HL-60 (cell line): ENCODE results near the gene CAMK1D.

Experiments
- DNase-seq, 2 experiments: peaks; one replicate each; pipeline ENCODE4 v3.0.0-alpha.2; 2010 to 2020; ENCODE audit warnings: low read depth in 1 of 2, low spot score in 1 of 2
- H3K27ac ChIP-seq: fragments of 250-450 bp; sonication (Bioruptor Pico); replicated peaks from 2 replicates; pipeline ENCODE4 v1.5.1; 2020; ENCODE audit warnings: mild to moderate bottlenecking, moderate library complexity
- H3K27me3 ChIP-seq: fragments of 250-450 bp; sonication (Bioruptor Pico); 2 replicates; pipeline ENCODE4 v1.5.1; 2021; ENCODE audit warnings: mild to moderate bottlenecking, moderate library complexity; ENCODE audit not compliant: insufficient read depth, poor library complexity, severe bottlenecking
- H3K4me3 ChIP-seq: replicated peaks from 2 replicates; pipeline ENCODE4 v1.5.1; 2011; ENCODE audit warnings: mild to moderate bottlenecking, control low read depth, low read length; ENCODE audit not compliant: insufficient read depth
- GABPA ChIP-seq: IDR thresholded peaks from 2 replicates; pipeline ENCODE4 v1.6.1; 2012; ENCODE audit warnings: low read depth
- POLR2AphosphoS5 ChIP-seq: IDR thresholded peaks from 2 replicates; pipeline ENCODE4 v1.6.1; 2012; ENCODE audit warnings: low read depth
- SPI1 ChIP-seq: IDR thresholded peaks from 2 replicates; pipeline ENCODE4 v1.6.1; 2012; ENCODE audit warnings: low read depth, mild to moderate bottlenecking, borderline replicate concordance
- TF ChIP-seq, protein P1 (sequence below): IDR thresholded peaks from one replicate; pipeline ENCODE4 v1.5.1; 2011; ENCODE audit warnings: low read length, control low read depth, inconsistent platforms; ENCODE audit not compliant: insufficient read depth
- TF ChIP-seq, protein P2 (sequence below): IDR thresholded peaks from 2 replicates; pipeline ENCODE4 v1.6.1; 2012; ENCODE audit warnings: low read depth; ENCODE audit not compliant: insufficient replicate concordance

Gene CAMK1D

DNA sequence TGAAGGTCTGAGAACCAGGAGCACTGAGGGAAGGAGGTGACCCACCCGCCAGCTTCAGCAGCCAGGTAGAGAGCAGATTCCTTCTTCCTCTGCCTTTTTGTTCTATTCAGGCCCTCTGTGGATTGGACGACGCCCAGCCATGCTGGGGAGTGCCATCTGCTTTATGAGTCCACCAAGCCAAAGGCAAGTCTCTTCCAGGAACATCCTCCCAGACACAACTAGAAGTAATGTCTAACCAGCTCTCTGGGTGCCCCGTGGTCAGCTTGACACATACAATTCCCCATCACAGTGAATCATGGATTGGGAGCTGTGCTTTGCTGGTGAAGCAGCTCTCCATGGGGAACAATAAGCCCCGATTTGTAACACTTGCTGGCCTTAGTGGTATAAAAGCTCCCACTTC, 526.9 kb downstream of the CAMK1D start:
- Histone ChIP-seq H3K27ac (no peak overlapping the region), H3K27me3 (no peaks in the 10 kb centered on the region), H3K4me3 (no peak overlapping the region)
- TF ChIP-seq, protein P1, sequence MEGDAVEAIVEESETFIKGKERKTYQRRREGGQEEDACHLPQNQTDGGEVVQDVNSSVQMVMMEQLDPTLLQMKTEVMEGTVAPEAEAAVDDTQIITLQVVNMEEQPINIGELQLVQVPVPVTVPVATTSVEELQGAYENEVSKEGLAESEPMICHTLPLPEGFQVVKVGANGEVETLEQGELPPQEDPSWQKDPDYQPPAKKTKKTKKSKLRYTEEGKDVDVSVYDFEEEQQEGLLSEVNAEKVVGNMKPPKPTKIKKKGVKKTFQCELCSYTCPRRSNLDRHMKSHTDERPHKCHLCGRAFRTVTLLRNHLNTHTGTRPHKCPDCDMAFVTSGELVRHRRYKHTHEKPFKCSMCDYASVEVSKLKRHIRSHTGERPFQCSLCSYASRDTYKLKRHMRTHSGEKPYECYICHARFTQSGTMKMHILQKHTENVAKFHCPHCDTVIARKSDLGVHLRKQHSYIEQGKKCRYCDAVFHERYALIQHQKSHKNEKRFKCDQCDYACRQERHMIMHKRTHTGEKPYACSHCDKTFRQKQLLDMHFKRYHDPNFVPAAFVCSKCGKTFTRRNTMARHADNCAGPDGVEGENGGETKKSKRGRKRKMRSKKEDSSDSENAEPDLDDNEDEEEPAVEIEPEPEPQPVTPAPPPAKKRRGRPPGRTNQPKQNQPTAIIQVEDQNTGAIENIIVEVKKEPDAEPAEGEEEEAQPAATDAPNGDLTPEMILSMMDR: no peak
- TF ChIP-seq SPI1 (no peak), GABPA (no peak), POLR2AphosphoS5 (no peak)
- TF ChIP-seq, protein P2, sequence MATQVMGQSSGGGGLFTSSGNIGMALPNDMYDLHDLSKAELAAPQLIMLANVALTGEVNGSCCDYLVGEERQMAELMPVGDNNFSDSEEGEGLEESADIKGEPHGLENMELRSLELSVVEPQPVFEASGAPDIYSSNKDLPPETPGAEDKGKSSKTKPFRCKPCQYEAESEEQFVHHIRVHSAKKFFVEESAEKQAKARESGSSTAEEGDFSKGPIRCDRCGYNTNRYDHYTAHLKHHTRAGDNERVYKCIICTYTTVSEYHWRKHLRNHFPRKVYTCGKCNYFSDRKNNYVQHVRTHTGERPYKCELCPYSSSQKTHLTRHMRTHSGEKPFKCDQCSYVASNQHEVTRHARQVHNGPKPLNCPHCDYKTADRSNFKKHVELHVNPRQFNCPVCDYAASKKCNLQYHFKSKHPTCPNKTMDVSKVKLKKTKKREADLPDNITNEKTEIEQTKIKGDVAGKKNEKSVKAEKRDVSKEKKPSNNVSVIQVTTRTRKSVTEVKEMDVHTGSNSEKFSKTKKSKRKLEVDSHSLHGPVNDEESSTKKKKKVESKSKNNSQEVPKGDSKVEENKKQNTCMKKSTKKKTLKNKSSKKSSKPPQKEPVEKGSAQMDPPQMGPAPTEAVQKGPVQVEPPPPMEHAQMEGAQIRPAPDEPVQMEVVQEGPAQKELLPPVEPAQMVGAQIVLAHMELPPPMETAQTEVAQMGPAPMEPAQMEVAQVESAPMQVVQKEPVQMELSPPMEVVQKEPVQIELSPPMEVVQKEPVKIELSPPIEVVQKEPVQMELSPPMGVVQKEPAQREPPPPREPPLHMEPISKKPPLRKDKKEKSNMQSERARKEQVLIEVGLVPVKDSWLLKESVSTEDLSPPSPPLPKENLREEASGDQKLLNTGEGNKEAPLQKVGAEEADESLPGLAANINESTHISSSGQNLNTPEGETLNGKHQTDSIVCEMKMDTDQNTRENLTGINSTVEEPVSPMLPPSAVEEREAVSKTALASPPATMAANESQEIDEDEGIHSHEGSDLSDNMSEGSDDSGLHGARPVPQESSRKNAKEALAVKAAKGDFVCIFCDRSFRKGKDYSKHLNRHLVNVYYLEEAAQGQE: no peak
- no peak for DNase-seq

DNA sequence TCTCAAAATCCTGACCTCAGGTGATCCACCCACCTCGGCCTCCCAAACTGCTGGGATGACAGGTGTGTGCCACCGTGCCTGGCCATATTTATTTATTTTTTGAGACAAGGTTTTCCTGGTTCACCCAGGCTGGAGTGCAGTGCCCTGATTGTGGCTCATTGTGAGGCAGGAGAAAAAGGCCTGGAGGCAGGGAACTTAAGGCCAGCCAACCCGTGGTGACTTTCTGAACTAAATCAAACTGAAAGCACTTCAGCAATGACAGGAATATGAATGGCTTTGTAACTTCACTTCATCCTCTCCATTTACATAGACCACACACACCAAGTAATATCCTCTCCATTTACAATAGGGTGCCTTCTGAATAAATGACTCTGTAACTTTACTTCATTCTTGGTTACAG, 527.8 kb downstream of the CAMK1D start:
- TF ChIP-seq GABPA (no peak), POLR2AphosphoS5 (no peak), SPI1 (no peak)
- TF ChIP-seq, protein P2: no peak
- TF ChIP-seq, protein P1: no peak
- no peak overlapping the region for H3K27ac ChIP-seq
- DNase-seq: no peak
- H3K27me3 ChIP-seq: no peaks in the 10 kb centered on the region
- H3K4me3 ChIP-seq: no peak overlapping the region

DNA sequence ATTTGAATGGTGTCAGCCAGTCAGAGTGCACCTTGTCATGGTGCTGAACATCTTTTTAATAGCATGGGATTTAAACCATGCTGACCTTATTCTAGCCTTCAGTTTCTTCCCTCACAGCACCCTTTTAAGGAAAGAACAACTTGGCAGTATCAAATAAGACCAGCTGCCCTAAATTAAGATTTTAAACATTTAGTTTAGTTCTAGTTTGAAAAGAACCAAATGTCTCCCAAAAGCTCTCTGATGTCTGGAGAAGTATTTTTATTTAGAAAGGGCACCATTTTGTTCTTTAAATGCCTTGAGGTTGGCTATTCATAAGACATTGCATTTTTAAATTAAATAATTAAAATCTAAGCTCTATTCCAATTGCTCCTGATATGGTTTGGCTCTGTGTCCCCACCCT, 531.1 kb downstream of the CAMK1D start:
- Histone ChIP-seq H3K27me3 (no peaks in the 10 kb centered on the region), H3K4me3 (no peak overlapping the region), H3K27ac (no peak overlapping the region)
- DNase-seq: no peak
- TF ChIP-seq GABPA (no peak), POLR2AphosphoS5 (no peak), SPI1 (no peak)
- TF ChIP-seq, protein P1: no peak

DNA sequence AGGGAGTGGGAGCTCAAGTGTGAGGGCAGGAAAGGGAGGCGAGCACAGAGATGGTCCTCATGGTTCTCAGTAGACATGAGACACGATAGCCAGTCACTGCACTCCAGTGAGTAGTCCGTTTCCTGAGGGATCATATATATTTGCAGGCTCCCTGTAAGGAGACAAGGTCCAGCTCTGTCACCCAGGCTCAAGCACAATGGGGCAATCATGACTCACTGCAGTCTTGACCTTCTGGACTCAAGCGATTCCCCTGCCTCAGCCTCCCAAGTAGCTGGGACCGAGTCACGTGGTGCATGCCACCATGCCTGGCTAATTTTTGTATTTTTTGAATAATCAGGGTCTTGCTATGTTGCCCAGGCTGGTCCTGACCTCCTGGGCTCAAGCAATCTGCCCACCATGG, 535.5 kb downstream of the CAMK1D start:
- Histone ChIP-seq H3K27ac (no peak overlapping the region), H3K27me3 (no peaks in the 10 kb centered on the region), H3K4me3 (no peak overlapping the region)
- TF ChIP-seq SPI1 (no peak), POLR2AphosphoS5 (no peak)
- TF ChIP-seq, protein P2: no peak
- DNase-seq: no peak
